H9 (cell line): ENCODE results near the gene PHGDH. TPM values are rescaled to one million over a fixed set of nuclear protein-coding genes. Genes with fewer than 3 reads are reported as not detected.

Experiments
- DNase-seq: peaks from one replicate; pipeline ENCODE4 v3.0.0-alpha.2; 2017
- H2AFZ ChIP-seq: one replicate; pipeline ENCODE4 v1.6.1; 2013; ENCODE audit warnings: mild to moderate bottlenecking, low read length, control low read depth, moderate library complexity
- H2AK5ac ChIP-seq: 2 replicates; pipeline ENCODE4 v1.6.1; 2013; ENCODE audit warnings: low read length, control low read depth, mixed read lengths; ENCODE audit not compliant: insufficient read length
- H2BK120ac ChIP-seq: one replicate; pipeline ENCODE4 v1.6.1; 2013; ENCODE audit warnings: low read depth, mild to moderate bottlenecking, low read length, control low read depth, inconsistent platforms; ENCODE audit not compliant: poor library complexity, severe bottlenecking
- H2BK12ac ChIP-seq: 2 replicates; pipeline ENCODE4 v1.6.1; 2013; ENCODE audit warnings: low read length, control low read depth, mixed read lengths, low read depth; ENCODE audit not compliant: insufficient read length
- H2BK15ac ChIP-seq: 2 replicates; pipeline ENCODE4 v1.6.1; 2013; ENCODE audit warnings: low read depth, low read length, control low read depth
- H2BK20ac ChIP-seq: one replicate; pipeline ENCODE4 v1.6.1; 2013; ENCODE audit warnings: low read depth, mild to moderate bottlenecking, low read length, control low read depth, inconsistent platforms; ENCODE audit not compliant: poor library complexity, severe bottlenecking
- H2BK5ac ChIP-seq: 2 replicates; pipeline ENCODE4 v1.6.1; 2013; ENCODE audit warnings: low read length, control low read depth, mixed read lengths; ENCODE audit not compliant: insufficient read length
- H3K14ac ChIP-seq: 2 replicates; pipeline ENCODE4 v1.6.1; 2013; ENCODE audit warnings: low read length, control low read depth; ENCODE audit not compliant: insufficient read depth
- H3K18ac ChIP-seq: 2 replicates; pipeline ENCODE4 v1.6.1; 2013; ENCODE audit warnings: low read depth, mild to moderate bottlenecking, mixed read lengths, low read length, control low read depth; ENCODE audit not compliant: insufficient read length
- H3K23ac ChIP-seq: 2 replicates; pipeline ENCODE4 v1.6.1; 2013; ENCODE audit warnings: low read length, control low read depth, mixed read lengths, low read depth; ENCODE audit not compliant: insufficient read length
- H3K23me2 ChIP-seq: 2 replicates; pipeline ENCODE4 v1.6.1; 2013; ENCODE audit warnings: low read depth, mild to moderate bottlenecking, mixed read lengths, low read length, control low read depth; ENCODE audit not compliant: insufficient read length, poor library complexity, severe bottlenecking
- H3K27ac ChIP-seq: 2 replicates; pipeline ENCODE4 v1.5.1; 2013; ENCODE audit warnings: low read length, control low read depth, mixed read lengths, low read depth; ENCODE audit not compliant: insufficient read length
- H3K27me3 ChIP-seq: 2 replicates; pipeline ENCODE4 v1.6.1; 2013; ENCODE audit warnings: low read length, control low read depth, inconsistent platforms; ENCODE audit not compliant: insufficient read depth
- H3K4ac ChIP-seq: 2 replicates; pipeline ENCODE4 v1.6.1; 2013; ENCODE audit warnings: low read depth, mild to moderate bottlenecking, control low read depth, inconsistent platforms, low read length, moderate library complexity
- H3K4me1 ChIP-seq: 2 replicates; pipeline ENCODE4 v1.6.1; 2013; ENCODE audit warnings: low read length, control low read depth, inconsistent platforms; ENCODE audit not compliant: insufficient read depth
- H3K4me2 ChIP-seq: 2 replicates; pipeline ENCODE4 v1.6.1; 2013; ENCODE audit warnings: low read length, control low read depth, mixed read lengths; ENCODE audit not compliant: insufficient read length, insufficient read depth
- H3K56ac ChIP-seq: 2 replicates; pipeline ENCODE4 v1.6.1; 2013; ENCODE audit warnings: low read depth, mild to moderate bottlenecking, mixed read lengths, low read length, control low read depth; ENCODE audit not compliant: insufficient read length
- H3K79me1 ChIP-seq: 2 replicates; pipeline ENCODE4 v1.6.1; 2013; ENCODE audit warnings: low read depth, mild to moderate bottlenecking, moderate library complexity, low read length, control low read depth, inconsistent platforms; ENCODE audit not compliant: insufficient read depth, poor library complexity, severe bottlenecking
- H3K79me2 ChIP-seq: 2 replicates; pipeline ENCODE4 v1.6.1; 2013; ENCODE audit warnings: low read length, control low read depth, inconsistent platforms; ENCODE audit not compliant: insufficient read depth
- H3K9ac ChIP-seq: 2 replicates; pipeline ENCODE4 v1.6.1; 2013; ENCODE audit warnings: low read length, control low read depth, mixed read lengths; ENCODE audit not compliant: insufficient read length; ENCODE audit errors: extremely low read depth
- H3K9me3 ChIP-seq: one replicate; pipeline ENCODE4 v1.6.1; 2013; ENCODE audit warnings: low read depth, low read length, inconsistent platforms; ENCODE audit not compliant: control insufficient read depth
- H3T11ph ChIP-seq: one replicate; pipeline ENCODE4 v1.6.1; 2013; ENCODE audit warnings: mild to moderate bottlenecking, low read length, control low read depth, inconsistent platforms
- H4K20me1 ChIP-seq: one replicate; pipeline ENCODE4 v1.6.1; 2013; ENCODE audit not compliant: control insufficient read depth, insufficient read length, insufficient read depth
- H4K5ac ChIP-seq: 2 replicates; pipeline ENCODE4 v1.6.1; 2013; ENCODE audit warnings: low read depth, mild to moderate bottlenecking, mixed read lengths, low read length, control low read depth; ENCODE audit not compliant: insufficient read length
- H4K8ac ChIP-seq: replicated peaks from 2 replicates; pipeline ENCODE4 v1.6.1; 2013; ENCODE audit warnings: low read length, control low read depth, mixed read lengths, low read depth; ENCODE audit not compliant: insufficient read length
- H4K91ac ChIP-seq: 2 replicates; pipeline ENCODE4 v1.6.1; 2013; ENCODE audit warnings: low read depth, mild to moderate bottlenecking, moderate library complexity, mixed read lengths, low read length, control low read depth; ENCODE audit not compliant: insufficient read length
- H3K27ac Mint-ChIP-seq, 3 experiments: 2 replicates in 2 of 3; 3 replicates in 1 of 3; pipeline ENCODE4 v1.8.0; 2020 to 2021; ENCODE audit warnings: mixed read lengths in 3 of 3, mild to moderate bottlenecking in 1 of 3, moderate library complexity in 1 of 3
- H3K27me3 Mint-ChIP-seq: 2 replicates; pipeline ENCODE4 v1.8.0; 2021; ENCODE audit warnings: low read depth, mild to moderate bottlenecking, moderate library complexity, mixed read lengths
- H3K36me3 Mint-ChIP-seq, 3 experiments: 2 replicates in 2 of 3; 3 replicates in 1 of 3; pipeline ENCODE4 v1.8.0; 2020 to 2021; ENCODE audit warnings: low read depth in 3 of 3, mixed read lengths in 3 of 3; ENCODE audit not compliant: insufficient read depth in 1 of 3
- H3K4me1 Mint-ChIP-seq, 2 experiments: 2 replicates each; pipeline ENCODE4 v1.8.0; 2020; ENCODE audit warnings: mixed read lengths in 2 of 2
- H3K4me3 Mint-ChIP-seq, 2 experiments: 2 replicates in 1 of 2; 3 replicates in 1 of 2; pipeline ENCODE4 v1.8.0; 2020 to 2021; ENCODE audit warnings: mild to moderate bottlenecking in 2 of 2, mixed read lengths in 2 of 2, moderate library complexity in 1 of 2
- H3K9me3 Mint-ChIP-seq, 2 experiments: 2 replicates in 1 of 2; 3 replicates in 1 of 2; pipeline ENCODE4 v1.8.0; 2020; ENCODE audit warnings: mild to moderate bottlenecking in 2 of 2, mixed read lengths in 2 of 2, moderate library complexity in 1 of 2
- CTCF ChIP-seq: fragments of 200-600 bp; sonication (generic); conservative IDR thresholded peaks from 3 replicates; pipeline ENCODE4 v1.8.0; 2021; ENCODE audit warnings: antibody characterized with exemption, mild to moderate bottlenecking
- WGBS: extraction: QIAGEN DNeasy Blood & Tissue Kit; methylation state at CpG from one replicate; pipeline ENCODE4 v1.1.7; 2013; ENCODE audit warnings: missing lambda C conversion rate, low lambda C conversion rate, mixed read lengths; ENCODE audit not compliant: insufficient read length; ENCODE audit errors: extremely low coverage; 5-methylcytosine and 5-hydroxymethylcytosine counted together
- total RNA-seq: library from RNA; stranded (reverse); gene quantifications from 2 replicates; pipeline ENCODE4 v1.2.1, GENCODE V29; 2021

Gene PHGDH
- total RNA-seq, 1 experiment from 2014 or later, result 458 TPM

DNA sequence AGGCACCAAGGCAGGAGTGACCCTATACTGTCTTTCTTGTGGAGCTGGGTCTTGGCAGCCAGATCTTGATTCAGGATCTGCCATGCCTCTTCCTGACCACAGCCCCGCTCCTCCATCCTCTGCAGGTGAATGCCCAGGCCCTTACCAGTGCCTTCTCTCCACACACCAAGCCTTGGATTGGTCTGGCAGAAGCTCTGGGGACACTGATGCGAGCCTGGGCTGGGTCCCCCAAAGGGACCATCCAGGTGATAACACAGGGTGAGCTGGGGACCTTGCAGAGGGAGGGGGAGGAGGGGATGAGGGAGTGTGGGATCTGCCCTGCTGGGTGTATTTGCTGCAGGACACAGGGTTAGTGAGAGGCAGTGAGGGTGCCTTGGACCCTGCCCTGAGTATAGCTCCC is 28.5 kb downstream of the PHGDH start:
- Histone ChIP-seq H3K23ac (no peak overlapping the region), H2BK15ac (no peak overlapping the region), H3K27ac (no peak overlapping the region), H3K4me1 (no peaks in the 10 kb centered on the region), H3K4ac (no peak overlapping the region), H3K4me2 (no peak overlapping the region), H3K23me2 (no peaks in the 10 kb centered on the region), H3K79me2 (no peaks in the 10 kb centered on the region), H4K8ac (no peak overlapping the region), H3K9ac (no peak overlapping the region), H3K56ac (no peak overlapping the region), H4K20me1 (no peaks in the 10 kb centered on the region), H4K91ac (no peak overlapping the region), H2AK5ac (no peak overlapping the region), H2BK20ac (no peak overlapping the region), H3K18ac (no peak overlapping the region), H3T11ph (no peak overlapping the region), H3K79me1 (peaks cover 3% of the 10 kb centered on the region), H2BK120ac (no peak overlapping the region), H3K27me3 (no peaks in the 10 kb centered on the region; the same call in 1 of the 2 replicates), H2BK5ac (no peak overlapping the region), H4K5ac (no peak overlapping the region), H2AFZ (no peak overlapping the region), H3K14ac (no peak overlapping the region), H3K9me3 (no peaks in the 10 kb centered on the region), H2BK12ac (no peak overlapping the region)
- no peak for TF ChIP-seq CTCF
- DNase-seq, result no peak
- Mint-ChIP-seq H3K36me3 (peaks cover 58 to 90% (median 83%) of the 10 kb centered on the region in 3 experiments), H3K9me3 (no peaks in the 10 kb centered on the region; a peak in 1 of 5 replicates), H3K27me3 (no peaks in the 10 kb centered on the region; the same call in none of the 2 replicates), H3K4me3 (no peak overlapping the region), H3K4me1 (peaks cover 0 to 9% of the 10 kb centered on the region in 2 experiments; a peak in 3 of 4 replicates), H3K27ac (peak overlapping the region in 1 of 3 experiments; percentile 77; a peak in 2 of 7 replicates)
- WGBS, result no CpG with 5 or more reads among the region's 2 CpGs
